ENCODE data around the gene THSD8.
A peak's percentile ranks its signal among the peaks of the same experiment; 100 is the strongest.

THSD8 gene

DNA sequence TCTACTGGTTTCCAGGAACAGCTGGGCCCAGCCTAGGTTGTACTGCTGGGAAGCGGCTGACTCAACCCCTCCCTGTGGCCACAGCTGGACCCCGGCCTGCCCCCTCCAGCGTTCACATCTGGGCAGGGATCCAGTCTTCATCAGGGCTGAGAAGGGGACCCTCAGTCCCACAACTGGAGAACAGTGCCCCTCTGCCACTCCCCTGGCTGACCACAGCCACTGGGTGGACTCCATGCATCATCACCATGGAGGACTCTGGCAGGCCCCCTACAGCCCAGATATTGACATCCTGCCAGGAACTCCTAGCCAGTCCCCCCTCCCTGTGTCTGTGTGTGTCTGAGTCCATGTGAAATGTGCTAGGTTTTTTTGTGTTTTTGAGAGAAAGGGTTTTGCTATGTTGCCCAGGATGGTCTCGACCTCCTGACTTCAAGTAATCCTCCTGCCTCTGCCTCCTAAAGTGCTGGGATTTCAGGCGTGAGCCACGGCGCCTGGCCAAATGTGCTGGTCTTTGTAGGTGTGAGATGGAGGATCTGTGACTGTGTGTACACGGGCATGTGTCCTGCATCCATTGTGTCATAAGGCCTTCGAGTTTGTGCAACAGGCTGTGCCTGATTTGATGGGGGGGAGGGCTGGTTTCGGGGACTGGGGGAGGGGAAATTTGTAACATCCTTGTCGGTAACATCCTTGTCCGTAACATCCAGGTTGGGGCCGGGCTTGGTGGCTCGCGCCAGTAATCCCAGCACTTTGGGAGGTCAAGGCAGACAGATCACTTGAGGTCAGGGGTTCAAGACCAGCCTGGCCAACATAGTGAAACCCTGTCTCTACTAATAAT is 22.5 kb upstream of the THSD8 start:
- DNase-seq (ENCODE audit: low spot score), result no peak

DNA sequence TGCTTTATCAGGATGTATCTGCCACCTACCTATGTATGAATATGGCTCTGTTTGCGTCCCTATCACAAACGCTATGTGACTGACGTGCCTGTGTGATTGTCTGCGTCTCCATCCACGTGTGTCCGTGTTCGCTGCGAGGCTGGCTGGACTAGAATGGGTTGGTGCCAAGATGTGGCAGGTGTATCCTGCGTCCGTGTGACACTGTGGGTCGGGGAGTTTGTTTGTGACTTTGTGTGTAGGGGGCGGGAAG is 19.8 kb upstream of the THSD8 start:
- DNase-seq (ENCODE audit: low spot score), result no peak

DNA sequence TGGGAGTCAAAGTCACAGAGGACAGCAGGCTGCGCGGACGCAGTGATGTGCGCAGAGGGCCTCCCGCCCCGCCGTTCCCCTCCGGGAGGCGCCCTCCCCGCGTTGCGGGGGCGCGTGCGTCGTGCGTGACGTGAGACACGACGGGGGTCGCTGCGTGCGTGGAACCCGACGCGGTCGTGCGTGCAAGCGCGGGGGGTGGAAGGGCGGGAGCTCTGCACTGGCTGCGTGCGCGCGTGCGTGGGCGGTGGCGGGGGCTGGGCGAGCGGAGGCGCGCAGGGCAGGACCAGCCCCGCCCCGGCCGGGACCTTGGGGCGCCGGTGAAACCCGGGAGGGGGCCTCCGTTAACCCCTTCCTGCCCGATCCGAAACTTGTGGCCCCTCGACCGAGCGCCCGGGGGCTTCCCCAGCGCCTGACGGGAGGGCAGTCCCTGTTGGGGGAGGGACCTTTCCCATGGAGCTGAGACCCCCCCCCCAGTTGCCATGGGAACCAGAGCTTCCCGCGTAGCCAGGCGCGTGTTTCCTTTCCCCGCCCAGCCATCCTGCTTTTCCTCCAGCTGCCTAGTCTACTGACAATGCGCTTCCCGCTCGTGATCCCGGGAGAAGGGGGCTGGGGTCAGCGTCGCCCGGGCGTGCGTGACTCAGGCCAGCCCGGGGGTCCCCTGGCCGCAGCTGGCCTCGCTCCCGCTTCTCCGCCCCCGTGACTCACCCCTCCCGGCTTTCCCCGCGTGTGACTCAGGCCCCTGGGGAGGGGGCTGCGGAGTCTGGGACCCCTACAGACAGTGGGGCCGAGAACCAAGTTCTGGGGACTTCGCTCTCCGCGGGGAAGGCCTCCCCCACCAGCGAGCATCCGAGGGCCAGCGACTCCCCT is 19.2 kb upstream of the THSD8 start:
- peak; percentile 88 for DNase-seq (ENCODE audit: low spot score)

DNA sequence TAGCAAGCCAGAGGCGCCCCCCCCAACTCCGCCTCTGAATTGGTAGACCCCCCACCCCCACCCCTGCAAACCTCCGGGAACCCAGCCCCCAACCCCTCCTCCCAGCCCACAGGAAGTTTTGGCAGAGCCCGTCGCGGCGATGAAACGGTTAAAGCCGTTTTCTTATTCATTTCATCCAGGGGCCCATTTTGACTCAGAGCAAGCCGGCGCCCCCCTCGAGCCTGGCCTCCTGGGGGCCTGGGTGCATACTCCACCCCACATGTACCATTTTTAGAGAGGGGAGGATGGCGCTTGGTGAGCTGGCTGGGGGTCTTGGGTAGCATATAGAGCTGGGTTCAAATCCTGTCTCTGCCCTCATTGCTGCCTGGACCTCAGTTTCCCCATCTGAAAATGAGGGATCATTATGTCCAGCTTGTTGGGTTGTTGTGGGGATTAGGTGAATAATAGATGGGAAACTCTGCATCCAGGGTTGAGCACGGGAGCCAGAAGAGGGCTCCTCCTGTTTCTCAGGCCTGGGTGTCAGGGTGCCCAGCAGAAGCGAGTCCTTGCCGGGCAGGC is 18.5 kb upstream of the THSD8 start:
- no peak for DNase-seq (ENCODE audit: low spot score)

DNA sequence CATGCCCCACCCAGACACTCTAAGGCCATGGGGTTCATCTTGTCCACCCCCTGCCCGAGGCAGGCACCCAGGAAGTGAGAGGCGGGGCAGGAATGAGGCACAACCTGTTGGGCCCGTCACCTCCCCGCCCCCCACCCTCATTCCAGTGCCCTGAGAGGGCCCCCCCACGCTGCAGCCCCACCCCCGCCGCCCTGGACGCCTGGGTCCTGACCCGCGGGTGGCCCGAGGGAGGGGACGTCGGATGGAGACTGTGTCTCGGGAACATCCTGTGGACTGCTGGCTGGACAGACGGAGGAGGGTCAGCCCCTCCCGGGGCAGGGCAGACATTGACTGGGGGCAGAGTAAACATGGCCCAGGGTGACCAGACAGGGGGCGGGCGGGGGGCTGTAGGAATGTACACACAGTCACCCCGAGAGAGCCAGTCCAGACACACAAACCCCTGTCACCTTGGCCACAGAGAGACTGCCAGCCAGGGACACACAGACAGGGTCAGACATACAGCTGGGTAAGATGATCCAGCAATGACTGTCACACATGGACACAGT is 17.9 kb upstream of the THSD8 start:
- no peak for DNase-seq (ENCODE audit: low spot score)

DNA sequence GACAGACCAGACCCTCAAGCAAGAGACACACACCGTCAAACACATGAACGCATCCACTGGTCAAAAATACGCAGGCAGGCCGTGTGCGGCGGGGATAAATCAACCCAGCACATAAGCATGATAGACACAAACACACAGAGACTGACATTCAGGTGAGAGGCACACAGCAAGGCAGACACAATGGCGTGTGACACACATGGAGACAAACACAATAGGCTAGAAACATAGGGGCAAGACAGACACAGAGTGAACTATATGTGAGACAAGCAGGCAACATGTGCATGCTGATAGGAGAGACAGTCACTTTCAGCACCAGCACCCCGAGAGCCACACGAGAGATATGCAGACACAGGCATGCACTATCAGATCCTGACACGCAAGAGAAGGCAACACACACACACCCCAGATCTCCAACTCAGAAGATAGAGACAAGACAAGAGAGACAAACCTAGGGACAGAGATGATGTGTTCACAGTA is 17.4 kb upstream of the THSD8 start:
- no peak for DNase-seq (ENCODE audit: low spot score)

DNA sequence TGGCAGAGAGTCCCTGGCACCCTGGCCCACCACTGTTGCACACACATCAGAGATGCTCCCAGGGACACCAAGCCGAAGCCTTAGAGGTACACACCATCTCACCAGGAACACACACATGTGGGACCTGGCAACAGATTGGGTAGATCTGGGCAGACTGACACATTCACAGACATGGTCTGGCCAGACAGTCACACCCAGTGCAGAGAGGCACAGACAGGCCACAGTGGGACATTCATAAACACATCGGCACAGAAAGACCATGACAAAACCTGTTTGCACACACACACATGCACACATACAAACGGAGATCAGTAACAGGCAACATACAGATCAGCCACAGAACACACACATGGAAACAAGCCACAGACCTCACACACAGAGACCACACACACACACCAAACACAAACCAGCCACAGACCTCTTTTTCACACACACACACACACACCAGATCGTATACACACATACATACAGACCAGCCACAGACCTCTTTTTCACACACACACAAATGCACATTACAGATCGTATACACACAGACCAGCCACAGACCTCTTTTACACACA is 16.9 kb upstream of the THSD8 start:
- DNase-seq (ENCODE audit: low spot score), result no peak

DNA sequence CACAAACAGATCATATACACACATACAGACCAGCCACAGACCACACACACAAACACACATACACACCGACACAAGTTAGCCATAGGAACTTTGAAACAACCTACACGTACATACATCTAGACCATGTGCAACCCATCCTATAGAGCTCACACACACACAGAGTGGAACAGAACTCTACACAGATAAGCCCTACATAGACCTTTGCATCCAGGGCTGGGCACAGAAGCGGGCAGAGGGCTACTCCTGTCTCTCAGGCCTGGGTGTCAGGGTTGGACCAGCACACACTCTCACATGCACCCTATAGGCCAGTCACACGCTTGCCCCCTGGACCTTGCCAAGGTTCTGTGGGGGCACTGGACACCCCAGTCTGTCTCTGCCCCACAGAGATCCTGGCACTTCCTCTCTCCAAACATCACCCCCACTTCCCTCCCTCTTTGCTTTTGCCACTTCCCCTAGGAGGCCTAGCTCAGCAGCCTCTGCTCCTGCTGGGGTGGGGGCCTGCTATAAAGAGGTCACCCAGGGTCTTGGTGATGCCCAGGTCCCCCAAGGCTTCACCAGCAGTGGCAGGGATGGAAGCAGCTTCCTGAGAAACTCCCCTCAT is 16.3 kb upstream of the THSD8 start:
- DNase-seq (ENCODE audit: low spot score), result no peak

DNA sequence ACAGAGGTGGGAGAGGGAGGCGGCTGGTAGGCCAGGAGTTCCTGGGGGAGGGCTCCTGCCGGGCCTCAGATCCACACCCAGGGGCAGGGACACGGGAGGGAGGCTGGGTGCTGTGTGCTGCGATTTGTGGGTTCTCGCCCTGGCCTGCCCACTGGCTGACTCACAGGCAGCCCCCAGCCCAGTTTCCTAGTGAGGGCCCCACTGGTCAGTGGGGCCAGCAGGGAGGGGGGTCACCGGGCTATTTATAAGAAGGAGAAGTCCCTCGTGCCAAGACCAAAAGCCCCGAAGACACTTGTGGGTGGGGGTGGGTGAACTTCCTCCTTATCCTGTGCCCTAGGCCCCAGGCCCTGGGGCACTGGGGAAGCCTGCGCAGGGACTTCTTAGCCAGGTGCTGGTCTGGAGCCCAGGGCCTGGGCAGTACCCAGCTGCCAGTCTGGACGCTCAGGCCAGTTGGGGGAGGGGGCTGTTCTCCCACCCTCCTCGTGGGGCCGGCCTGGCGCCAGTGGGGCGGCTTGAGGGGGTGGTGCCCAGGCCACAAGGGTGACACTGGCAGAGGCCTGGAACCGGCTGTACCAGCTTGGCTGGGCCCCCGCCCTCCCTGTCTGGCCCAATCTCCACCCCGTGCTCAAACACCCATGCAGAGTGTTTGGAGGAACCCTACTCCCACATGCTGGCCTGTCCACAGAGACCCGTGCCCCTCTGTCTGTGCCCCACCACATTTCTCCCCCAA is 15.6 kb upstream of the THSD8 start:
- no peak for DNase-seq (ENCODE audit: low spot score)

DNA sequence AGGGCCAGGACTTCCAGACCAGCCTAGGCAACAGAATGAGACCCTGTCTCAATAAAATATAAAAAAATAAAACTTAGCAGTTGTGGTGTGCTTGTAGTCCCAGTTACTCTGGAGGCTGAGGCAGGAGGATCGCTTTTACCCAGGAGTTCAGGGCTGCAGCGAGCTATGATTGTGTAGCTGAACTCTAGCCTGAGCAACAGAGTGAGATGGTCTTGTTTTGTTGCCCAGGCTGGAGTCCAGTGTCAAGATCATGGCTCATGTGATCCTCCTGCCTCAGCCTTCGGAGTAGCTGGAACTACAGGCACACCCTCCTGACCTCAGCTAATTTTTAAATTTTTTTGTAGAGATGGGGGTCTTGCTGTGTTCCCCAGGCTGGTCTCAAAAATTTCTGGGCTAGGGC is 14.9 kb upstream of the THSD8 start:
- no peak for DNase-seq (ENCODE audit: low spot score)

DNA sequence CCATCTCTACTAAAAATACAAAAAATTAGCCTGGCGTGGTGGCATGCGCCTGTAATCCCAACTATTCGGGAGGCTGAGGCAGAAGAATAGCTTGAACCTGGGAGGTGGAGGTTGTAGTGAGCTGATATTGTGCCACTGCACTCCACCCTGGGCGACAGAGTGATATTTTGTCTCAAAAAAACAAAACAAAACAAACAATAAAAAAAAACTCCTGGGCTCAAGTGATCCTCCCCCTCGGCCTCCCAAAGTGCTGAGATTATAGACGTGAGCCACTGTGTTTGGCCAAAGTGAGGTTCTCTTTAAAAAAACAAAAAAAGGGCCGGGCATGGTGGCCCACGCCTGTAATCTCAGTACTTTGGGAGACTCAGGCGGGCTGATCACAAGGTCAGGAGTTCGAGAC is 14.4 kb upstream of the THSD8 start:
- no peak for DNase-seq (ENCODE audit: low spot score)

DNA sequence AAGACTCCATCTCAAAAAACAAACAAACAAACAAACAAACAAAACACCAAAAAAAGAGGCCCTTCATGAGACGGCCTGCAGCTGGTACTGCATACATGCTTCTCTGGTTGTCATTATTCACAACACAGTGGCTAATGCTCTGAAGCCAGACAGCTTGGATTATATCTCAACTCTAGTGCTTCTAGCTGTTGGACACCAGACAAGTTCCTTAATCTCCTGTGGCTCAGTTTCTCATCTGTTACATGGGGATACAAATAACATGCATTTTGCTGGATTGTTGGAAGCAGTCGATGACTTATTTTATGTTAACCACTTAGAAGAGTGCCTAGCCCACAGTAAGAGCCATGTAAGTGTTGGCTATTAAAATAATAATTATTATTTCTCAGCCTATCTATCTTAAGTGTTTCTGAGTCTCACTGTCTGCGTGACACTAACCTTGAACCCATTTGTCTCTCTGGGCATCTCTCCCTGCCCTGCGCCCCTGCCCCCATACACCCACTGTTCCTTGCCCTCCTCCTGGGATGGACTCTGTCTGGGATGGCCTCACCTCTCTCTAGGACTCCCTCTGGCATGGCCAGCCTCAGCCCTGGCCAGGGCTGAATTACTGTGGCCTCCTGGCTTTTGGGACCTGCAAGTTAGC is 13.7 kb upstream of the THSD8 start:
- no peak for DNase-seq (ENCODE audit: low spot score)

DNA sequence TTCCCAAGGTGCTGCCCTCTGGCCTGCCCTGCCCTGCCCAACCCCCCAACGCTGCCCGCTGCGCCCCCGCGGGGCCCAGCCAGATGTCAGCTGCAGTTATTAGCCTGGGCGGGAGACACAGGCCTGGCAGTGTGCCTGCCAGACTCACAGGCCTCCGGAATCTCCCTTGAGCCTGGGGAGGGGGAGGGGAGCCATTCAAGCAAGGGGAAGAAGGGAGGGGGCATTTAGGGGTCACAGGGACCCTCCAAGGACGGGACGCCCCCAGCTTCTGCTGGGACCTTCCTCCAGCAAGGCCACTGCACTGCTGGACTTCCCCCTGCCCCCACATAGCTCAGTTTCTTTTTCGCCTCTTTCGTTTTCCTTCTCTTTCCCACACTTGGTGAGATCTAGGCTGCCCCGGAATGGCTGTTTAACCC is 13.2 kb upstream of the THSD8 start:
- peak; percentile 77 for DNase-seq (ENCODE audit: low spot score)

DNA sequence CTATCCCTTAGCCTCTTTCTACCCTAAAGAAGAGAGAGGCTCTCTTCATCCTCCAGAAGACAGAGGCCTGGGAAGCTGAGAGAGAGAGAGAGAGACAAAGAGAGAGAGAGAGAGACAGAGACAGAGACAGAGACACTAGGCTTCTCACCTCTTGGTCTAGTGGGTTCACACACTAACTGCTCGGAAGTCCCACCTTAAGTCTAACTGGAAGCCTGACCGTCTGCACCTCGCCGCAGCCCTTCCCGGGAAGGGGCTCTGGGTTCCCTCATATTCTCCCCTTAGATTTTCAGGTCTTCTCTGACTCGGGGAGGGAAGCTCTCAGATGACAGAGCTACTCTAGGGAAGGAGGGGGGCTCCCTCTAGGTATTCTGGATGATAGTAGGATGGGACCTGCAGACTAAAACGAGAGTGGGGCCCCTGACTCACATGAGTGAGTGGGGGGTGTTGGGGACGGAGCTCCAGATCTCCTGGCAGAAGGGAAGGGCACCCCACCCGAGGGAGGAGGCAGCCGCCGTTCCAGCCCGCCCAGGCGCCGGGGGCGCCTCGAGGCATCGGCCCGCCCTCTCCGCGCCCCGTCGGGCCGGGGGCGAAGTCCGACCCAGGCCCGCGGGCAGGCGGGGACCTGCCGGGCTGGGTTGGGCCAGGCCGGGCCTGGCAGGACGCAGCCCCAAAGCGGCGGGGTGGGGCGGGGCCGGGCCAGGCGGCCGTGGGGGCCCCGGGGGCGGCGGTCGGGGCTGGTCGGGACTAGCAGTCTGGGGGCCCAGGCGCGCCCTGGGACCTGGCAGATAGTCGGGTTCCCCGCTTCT is 12.6 kb upstream of the THSD8 start:
- no peak for DNase-seq (ENCODE audit: low spot score)

DNA sequence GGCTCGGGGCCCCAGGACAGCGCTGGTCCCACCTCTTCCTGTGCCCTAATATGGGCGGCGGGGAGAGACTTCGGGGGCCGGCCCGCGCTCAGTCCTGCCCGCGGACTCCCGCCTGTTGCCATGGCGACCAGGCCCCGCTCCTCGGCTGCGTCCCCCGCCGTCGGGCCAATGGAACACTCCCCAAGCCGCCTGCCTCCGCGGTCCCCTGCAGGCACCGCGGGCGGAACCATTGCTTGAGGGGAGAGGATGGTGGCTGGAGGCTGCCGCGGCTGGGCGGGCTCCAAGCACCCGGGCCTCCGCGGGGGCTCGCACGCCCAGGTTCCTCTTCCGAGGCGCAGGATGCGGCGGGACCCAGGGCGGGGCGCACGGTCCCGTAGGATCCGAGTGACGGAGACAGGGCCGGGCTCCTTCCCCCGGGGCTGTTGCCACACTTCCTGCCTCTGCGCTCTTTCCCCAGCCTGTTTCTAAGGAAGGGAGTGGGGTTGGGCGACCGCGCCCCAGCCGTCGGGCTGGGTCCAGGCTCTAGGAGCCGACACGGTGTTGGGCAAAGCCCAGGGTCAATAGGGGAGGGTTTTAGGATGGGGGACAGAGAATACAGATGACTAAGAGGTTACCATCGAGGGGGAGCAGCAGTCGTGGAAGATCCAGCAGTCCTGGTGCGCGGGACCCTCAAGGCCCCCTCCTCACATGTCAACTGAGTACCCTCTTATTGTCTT is 11.8 kb upstream of the THSD8 start:
- DNase-seq (ENCODE audit: low spot score), result peak; percentile 95

DNA sequence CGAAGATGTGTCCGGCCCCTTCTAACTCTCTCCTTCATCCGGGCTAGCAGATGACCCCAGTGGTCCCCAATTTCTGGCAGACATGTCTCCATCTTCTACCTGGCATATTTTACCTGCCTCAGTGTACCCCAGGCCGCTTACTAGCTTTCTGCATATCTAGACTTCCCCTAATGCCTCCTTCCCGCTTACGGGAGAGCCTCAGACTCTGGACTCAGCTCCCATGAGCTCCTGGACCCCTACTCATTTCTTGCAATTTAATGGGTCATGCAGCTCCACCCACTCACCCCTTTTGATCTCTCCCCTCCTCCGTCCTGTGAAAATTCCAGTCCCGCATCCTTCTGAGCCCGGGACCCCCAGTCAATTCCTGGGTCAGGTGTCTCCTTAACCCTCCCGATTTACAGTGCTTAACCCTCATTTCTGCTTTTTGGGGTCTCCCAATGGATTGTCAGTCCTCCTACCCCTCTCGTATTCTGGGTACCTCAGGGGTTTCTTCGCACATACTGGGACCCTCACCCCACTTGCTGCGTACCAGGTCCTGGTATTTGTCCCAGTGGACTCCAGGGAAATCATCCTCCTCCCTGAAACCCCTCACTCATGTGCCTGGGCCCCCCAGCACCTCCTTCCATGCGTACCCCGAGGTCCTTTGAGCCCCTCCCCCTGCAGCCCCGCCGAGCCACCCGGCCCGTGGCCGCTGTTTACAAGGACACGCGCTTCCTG is 11.1 kb upstream of the THSD8 start:
- DNase-seq (ENCODE audit: low spot score), result no peak

DNA sequence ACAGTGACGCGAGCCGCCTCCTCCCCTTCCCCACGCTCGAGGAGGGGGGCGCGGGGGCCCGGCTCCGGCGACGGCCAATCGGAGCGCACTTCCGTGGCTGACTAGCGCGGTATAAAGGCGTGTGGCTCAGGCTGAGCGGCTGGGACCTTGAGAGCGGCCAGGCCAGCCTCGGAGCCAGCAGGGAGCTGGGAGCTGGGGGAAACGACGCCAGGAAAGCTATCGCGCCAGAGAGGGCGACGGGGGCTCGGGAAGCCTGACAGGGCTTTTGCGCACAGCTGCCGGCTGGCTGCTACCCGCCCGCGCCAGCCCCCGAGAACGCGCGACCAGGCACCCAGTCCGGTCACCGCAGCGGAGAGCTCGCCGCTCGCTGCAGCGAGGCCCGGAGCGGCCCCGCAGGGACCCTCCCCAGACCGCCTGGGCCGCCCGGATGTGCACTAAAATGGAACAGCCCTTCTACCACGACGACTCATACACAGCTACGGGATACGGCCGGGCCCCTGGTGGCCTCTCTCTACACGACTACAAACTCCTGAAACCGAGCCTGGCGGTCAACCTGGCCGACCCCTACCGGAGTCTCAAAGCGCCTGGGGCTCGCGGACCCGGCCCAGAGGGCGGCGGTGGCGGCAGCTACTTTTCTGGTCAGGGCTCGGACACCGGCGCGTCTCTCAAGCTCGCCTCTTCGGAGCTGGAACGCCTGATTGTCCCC is 10.4 kb upstream of the THSD8 start, which contains the start of gene JUNB:
Gene JUNB (plus strand): TSS at position 142 of the 706 bp plus-strand sequence. CDS start 286 bp downstream, at position 428.
- DNase-seq (ENCODE audit: low spot score), result peak; percentile 91
